HG02943 (cell line): ENCODE measurements around the gene EXD2.
"Not testable (repeated sequence)": the region's sequence is repeated elsewhere in the genome, so short reads cannot be mapped to it uniquely, and the experiment has no call there.

Experiments used
- ATAC-seq: cut with Tn5 transposase; IDR thresholded peaks from one replicate; pipeline ENCODE4 v1.9.1; 2021; ENCODE audit warnings: mild to moderate bottlenecking, low read depth, moderate library complexity; ENCODE audit not compliant: unreplicated experiment

Gene EXD2

GRCh38 chr14:69193721-69194120 is 2.4 kb downstream of the EXD2 start:
- ATAC-seq: no peak

GRCh38 chr14:69199786-69200185 is 8.5 kb downstream of the EXD2 start:
- ATAC-seq: no peak

GRCh38 chr14:69204753-69205152 is 13.5 kb downstream of the EXD2 start:
- ATAC-seq: no peak

GRCh38 chr14:69207435-69208041 is 16.2 kb downstream of the EXD2 start:
- no peak for ATAC-seq

GRCh38 chr14:69208666-69209065 is 17.4 kb downstream of the EXD2 start:
- no peak for ATAC-seq

GRCh38 chr14:69214393-69214792 is 23.1 kb downstream of the EXD2 start:
- ATAC-seq: no peak

GRCh38 chr14:69217663-69218062 is 26.4 kb downstream of the EXD2 start:
- not testable (repeated sequence) for ATAC-seq

- ATAC-seq: no peak
Measured at GRCh38 chr14:69224946-69225345, 33.6 kb downstream of the EXD2 start.

GRCh38 chr14:69226178-69226577 is 34.9 kb downstream of the EXD2 start:
- ATAC-seq: no peak

- ATAC-seq: no peak
Measured at GRCh38 chr14:69226736-69227135, 35.4 kb downstream of the EXD2 start.

GRCh38 chr14:69231486-69231885 is 40.2 kb downstream of the EXD2 start:
- no peak for ATAC-seq

- ATAC-seq: no peak
Measured at GRCh38 chr14:69232388-69232787, 41.1 kb downstream of the EXD2 start.

- no peak for ATAC-seq
Measured at GRCh38 chr14:69234106-69234505, 42.8 kb downstream of the EXD2 start.

GRCh38 chr14:69235708-69236107 is 44.4 kb downstream of the EXD2 start:
- ATAC-seq: no peak

- ATAC-seq: no peak
Measured at GRCh38 chr14:69237142-69237541, 45.8 kb downstream of the EXD2 start.

- no peak for ATAC-seq
Measured at GRCh38 chr14:69237584-69237983, 46.3 kb downstream of the EXD2 start.

- no peak for ATAC-seq
Measured at GRCh38 chr14:69238883-69239282, 47.6 kb downstream of the EXD2 start.

- ATAC-seq: no peak
Measured at GRCh38 chr14:69240527-69241173, 49.4 kb downstream of the EXD2 start.

GRCh38 chr14:69241577-69241976 is 50.3 kb downstream of the EXD2 start:
- no peak for ATAC-seq

- no peak for ATAC-seq
Measured at GRCh38 chr14:69242311-69243224, 51.3 kb downstream of the EXD2 start.

GRCh38 chr14:69244946-69245345 is 53.6 kb downstream of the EXD2 start:
- ATAC-seq: no peak
